Stimulated activated CD4-positive, alpha-beta T cell treated with anti-CD3 and anti-CD28 coated beads, Interleukin-1b, Interleukin-23, amount 100 ng/mL, for 4 hours (primary cell): ENCODE measurements around the gene PTPRG.

ENCODE experiments used
- DNase-seq, 2 donors: peaks; one replicate each; pipeline ENCODE4 v3.0.0-alpha.2; 2020; ENCODE audit warnings: low read depth in 2 of 2

Gene PTPRG

DNA sequence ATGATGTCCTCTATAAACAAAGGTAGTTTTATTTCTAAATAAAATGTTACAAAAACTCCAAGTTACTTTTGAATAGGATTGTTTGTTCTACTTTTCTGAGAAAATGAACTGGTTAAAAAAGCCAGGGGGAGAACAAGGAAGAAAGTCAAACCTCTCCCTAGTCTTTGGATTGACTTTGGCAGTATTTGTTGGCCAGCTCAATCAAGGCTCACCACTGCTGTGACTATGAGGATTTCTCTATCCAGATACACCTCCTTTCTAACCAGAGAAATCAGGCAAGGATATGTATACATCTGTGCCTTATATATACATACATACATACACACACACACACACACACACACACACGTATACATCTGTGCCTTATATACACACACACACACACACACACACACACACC is 704.2 kb downstream of the PTPRG start:
- DNase-seq, result no peak

DNA sequence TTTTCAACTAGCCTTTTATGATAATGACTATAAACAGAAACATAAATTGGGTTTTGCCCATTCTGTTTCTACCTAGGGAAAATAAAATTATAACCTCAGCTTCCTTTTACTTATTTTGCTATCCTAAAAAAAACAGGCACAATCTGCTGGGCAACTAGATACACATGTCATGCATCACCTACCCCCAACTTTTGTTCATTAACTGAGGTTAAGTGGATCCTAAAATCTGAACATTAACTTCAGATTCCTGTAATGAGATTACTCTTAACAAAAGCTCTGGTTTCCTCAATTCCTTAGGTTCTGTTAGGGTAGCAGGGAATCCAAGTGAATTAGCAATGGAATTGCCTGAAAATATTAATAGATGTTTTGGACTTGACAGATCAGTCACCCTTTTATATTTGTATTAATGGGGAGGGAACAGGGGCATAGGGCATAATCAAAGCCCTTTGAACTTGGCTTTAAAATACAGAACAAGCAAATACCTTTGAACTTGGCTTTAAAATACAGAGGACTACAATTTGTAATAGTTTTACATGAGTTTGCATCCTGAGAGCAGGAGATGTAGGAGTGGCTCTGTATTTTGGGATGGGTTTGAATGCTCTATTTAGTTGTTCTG is 705.4 kb downstream of the PTPRG start:
- no peak for DNase-seq

DNA sequence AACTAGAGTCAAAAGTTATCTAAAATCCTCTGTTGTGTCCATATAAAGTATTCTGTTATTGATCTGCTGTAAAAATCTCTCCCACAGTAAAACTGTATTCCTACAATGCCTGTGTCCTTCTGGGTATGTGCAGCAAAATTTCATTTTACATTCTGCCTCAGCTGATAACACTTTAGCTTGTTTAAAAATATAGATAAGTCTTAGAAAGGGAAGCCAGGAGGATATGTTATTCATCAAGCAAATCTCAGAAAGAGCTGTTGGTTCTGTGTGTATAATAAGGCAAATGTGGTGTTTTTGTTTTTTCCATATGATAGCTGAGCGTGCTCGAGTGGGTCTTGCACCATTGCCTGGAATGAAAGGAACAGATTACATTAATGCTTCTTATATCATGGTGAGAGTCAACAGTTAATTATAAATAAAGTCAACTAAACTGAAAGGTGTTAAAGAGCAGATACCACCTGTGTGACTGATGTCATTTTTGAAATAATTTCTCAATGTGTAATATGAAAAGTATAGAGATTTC is 715.3 kb downstream of the PTPRG start:
- DNase-seq, result no peak

DNA sequence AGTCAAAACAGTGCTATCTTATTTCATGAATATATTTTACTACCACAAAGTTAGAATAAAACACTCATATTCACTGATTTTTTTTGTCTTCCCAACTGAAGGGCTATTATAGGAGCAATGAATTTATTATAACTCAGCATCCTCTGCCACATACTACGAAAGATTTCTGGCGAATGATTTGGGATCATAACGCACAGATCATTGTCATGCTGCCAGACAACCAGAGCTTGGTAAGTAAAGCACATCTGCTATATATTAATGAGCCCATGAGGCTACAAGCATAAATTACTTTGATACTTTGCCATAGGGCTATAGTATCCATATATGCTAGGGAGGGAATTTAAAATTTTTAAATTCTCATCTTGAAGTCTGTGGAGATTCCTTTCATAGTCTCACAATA is 716.1 kb downstream of the PTPRG start:
- DNase-seq, result no peak

DNA sequence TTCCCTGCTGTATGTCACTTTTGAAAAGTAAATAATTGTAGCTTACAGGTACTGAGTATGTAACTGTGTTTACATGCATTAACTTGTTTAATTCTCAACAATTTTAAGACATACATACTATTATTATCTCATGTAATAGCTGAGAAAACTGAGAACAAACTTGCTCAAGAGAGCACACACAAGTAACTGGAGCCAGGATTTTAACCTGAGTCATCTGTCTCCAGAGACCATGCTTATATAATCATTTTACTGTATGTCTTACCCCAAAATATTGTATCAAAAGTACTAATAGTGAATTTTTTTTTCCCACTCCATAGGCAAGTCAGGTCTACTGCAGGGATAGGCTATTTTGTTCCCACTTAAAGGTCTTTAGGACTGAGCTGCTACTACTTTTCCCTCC is 716.6 kb downstream of the PTPRG start:
- no peak for DNase-seq

DNA sequence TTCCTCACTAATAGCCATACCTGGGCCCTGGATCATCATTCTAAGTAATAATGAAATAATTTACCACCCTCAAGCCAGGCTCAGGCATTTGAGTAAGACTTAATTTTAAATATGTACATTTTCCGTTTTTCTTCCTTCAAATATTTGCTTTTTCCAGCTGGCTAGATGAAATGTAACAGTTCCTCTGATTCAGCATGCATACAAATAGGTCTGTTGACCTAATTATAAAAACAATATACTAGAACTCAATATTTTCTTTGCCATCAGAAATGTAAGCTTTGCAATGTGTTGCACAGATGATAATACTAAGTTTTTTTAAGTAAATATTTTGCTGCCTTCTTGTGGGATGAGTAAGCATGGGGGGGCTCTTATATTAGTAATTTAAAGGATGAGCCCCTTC is 720.4 kb downstream of the PTPRG start:
- DNase-seq, result no peak

DNA sequence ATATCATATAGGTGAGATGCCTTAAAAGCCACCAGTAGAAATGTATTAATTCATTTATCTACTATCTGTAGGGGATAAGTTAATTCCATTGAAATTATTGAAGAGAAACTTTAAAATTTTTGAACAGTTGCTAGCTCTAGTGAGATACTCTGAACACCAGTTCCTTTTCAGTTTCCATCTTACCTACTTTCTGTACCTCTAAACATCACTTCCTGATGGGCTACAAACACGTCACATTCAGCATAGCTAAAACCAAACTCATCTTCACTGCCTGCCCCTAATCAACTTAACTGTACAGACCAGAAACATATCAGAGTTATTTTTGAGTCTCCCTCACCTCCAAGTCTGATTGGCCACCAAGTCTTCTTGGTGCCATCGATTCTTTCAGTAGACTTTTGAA is 723.1 kb downstream of the PTPRG start:
- no peak for DNase-seq

DNA sequence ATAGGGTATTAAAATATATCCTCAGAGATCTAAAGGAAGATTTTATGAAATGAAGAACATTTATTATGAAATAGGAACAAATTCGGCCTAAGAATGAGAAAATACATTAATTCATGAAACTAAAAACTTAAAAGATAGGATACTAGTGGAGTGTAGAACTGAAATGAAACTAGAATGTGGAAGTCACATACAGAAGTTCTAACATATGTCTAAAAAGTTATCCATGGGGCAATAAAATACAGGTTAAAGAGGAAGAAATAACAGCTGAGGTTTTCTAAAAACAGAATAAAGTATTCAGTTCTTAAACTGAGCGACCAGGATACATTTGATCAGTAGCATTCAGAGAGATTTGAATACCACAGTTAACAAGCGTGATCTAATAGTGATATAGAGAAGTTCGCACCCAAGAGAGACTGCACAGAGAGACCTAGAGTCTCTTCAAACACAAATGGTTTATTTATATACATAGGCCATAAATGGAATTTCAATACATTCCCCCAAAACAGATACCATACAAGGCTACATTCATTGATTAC is 726.1 kb downstream of the PTPRG start:
- DNase-seq, result no peak

DNA sequence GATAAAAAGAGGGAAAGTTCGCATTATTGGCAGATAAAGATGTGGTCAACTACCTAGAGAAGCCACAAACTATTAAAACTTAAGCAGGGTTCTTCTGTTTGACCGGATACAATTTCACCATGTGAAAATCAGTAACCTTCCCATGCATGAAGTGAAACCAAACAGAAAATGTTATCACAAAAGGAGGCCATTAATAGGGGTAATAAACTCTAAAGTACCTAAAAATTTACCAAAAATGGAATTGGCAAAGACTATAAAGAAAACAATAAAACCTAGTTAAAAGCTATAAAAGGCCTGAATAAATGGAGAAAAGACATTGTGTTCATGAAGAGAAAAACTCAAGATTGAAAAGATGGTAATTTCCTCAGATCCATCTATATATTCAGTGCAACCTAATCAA is 728.6 kb downstream of the PTPRG start:
- no peak for DNase-seq

DNA sequence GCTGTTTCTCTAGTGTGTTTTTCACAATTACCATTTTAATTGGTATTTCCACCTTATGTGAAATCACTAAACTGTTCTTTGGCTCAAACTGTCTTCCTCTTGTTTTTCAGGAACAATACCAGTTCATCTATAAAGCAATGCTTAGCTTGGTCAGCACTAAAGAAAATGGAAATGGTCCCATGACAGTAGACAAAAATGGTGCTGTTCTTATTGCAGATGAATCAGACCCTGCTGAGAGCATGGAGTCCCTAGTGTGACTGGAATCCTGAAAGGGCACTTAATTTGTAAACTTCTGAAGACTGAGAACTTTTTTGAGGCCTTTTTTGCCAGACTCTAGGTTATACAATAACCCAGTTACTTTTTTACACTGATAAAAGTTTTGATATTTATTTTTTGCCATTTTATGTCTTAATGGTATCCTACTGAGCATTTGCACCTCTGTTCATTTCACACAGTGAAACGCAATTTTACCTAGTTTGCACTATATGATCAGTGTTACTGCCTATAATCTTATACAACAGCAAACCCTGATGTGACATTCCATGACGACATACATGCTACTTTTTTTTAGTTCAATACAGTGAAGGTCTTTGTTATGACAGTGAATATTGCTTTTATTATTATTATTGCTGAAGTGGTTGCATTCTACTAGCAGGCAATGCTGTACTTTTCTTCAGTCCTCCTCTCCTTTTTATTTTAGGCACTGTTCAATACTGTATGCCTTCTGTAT is 731.8 kb downstream of the PTPRG start:
- no peak for DNase-seq

DNA sequence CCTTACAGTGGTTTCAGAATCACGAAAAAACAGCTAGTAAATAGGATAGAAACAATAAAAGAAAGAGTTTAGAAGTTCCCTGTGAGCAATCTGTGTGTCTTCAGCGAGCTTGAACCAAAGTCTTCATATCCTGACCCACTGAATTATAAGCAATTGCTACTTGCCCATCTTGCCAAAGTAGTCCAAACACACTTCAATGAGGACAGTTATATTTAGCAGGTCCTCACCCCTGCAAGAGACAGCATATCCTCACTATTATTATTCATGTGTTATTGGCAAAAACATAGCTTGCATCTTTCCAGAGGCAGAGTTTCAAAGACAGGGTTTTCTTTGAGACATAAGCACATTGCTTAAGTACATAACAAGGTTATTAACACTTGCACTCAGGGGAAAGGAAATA is 734.2 kb downstream of the PTPRG start:
- DNase-seq, result no peak

DNA sequence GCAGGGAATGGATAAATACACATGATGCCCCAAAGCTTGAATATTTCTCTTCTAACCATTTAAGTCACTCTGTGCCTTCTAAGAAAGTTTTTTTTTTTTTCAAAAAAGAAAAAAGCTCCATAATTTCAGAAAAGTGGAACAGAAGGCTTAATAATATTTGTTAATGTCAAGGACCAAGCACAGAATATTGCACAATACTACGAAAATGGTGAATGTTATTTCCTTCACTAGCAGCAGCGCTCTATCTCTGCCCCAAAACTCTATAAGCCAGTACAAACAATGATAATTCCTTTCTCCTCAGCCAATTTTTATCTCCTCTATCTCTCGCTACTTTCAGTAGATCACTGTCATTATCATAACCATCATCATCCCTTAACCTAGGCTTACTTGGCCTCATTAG is 739.2 kb downstream of the PTPRG start:
- DNase-seq, result no peak

DNA sequence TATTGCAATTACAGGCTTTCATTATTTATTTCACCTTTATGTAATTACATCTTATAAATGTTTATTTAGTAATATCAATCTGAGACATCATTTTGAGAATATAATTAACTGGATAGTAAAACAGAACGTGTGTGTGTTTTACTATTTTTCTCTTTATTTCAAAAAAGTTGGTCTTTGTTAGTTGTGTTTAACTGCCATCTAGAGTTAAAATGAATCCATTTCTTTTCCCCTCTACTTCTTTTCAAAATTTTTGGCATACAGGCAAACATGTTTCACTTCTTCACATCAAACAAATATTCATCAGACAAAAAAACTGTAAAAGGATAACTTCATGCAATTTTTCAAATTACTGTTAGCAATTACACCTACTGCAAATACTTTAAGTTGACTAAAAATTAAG is 750.8 kb downstream of the PTPRG start:
- no peak for DNase-seq

DNA sequence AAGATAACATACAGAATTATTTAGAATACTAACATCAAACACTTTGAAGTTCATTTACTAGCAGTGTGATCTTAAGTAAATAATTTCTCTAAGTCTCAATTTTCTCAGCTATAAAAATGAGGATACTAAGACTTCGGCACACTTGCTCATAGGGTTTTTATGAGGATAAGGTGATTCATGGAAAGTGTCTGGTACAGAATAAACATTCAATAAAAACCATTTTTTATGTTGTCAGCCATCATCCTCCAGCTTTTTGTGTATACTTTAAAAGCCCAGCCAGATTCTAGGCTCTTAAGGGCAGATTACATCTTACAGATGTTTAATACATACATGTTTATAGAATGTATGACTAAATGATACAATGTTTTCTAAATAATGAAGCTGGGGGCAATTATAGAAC is 755.2 kb downstream of the PTPRG start:
- DNase-seq, result no peak

DNA sequence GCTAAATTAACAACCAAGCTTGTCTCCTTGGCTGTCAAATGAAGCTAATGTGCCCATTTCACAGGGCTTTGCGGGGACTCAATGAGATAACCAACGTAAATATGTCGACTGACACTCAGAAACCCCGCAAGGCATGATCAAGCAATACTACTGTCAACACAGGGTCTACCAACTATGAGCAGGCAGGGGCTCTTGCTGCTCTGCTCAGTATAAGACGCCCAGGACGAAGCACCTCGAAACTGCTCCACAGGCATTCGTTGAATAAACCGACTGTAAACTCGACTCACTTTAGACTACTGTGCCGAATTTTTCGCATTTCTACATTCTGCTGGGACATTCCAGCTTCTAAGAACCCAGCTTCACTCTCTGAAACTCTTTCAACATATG is 757.0 kb downstream of the PTPRG start:
- no peak for DNase-seq

DNA sequence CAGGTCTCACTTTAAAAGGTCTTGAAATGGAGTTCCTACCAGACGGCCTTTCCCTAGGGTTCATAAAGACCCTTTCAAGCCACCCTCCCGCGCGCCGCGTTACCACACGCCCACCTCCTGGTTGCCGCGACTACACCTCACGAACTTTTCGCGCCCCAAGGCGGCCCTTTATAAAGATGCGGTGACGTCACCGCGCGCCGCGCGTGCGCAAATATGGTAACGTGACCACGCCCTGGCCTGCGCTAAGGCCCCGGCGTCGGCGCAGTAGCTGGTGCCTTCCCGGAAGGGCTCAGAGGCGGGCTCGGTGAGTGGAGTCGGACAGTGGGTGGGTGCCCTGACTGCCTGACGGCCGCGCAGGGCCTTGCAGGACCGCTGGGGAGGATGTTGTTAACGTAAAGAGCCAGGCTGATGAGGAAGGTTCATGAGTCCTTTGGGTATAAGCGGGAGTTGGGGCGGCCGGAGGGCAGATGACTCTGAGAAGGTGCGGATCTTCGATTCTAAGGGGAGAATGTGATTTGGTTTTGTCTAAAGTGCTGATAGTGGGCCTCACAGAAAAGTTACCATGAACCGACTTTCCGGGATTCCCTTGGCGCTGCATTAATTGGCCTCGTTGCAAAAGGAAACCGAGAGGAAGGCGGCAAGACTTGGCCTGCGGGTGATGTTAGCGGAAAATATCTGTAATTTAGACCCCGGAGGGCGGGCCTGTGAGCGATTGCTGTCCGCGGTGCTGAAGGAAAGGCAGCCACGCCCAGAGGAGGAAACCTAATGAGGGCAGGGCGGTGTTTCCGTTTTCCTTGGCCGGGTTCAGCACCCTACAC is 757.6 kb downstream of the PTPRG start:
- peak; percentile 55 to 64 for DNase-seq

DNA sequence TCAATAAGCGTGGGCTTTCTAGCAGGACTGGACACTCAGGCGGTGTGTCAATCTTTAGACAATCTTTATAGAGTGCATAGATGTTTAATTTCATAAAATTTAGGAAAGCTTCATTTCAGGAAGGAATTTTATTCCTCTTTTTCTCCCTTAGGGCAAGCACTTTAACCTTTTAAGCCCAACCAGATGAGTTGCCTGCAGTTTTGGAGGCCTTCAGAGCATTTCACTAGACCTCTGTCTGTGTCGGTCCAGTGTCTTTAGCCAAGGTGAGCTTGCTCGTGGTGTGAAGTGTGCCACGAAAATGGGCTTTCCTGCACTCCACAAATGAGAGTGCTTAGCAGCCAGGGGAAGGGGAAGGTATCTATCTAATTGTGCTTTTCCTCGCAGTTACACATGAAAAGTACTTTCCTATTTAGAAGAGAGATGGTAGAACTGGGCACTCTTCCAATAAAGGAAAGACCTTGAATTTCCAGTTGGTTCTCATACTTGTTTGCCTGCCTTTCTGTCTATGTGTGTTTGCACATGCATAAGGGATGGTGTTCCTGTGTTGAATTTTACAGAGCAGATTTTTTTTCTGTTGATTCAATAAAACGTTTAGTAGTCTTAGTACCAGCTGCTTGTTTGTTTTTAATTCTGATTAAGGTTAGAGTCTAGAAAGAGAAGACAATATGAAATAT is 758.3 kb downstream of the PTPRG start:
- DNase-seq, result no peak

DNA sequence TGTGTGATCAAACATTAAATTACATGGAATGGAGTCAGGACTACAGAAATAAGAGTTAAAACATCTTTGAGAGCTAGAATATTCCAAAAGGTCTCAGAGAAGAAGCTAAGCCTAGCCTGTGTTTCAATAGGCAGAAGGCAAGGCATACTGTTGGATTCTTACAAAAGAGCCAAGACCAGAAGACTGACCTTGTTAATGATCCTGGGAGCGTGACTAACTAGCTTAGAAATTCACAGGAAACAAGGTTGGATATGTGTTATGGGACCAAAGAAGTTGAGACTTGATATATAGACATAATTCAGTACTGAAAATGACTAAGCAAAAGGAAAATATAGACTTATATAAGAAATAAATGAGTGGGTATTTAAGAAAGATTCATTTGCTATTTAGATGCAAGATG is 761.9 kb downstream of the PTPRG start:
- no peak for DNase-seq

DNA sequence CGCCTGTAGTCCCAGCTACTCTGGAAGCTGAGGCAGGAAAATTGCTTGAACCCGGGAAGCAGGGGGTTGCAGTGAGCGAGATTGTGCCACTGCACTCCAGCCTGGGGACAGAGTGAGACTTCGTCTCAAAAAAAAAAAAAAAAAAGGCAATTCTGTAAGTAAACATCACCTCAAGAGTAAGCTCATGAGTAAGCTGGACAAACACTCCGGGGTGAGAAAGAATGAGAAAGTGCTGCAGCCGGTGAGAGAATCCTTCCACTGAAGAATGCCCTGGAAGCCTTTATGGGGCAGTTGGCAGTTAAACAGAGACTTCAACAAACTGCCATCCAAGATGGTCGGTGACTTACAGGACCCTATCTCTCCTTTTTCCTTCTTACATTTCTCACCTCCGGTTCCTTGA is 764.5 kb downstream of the PTPRG start:
- DNase-seq, result no peak

DNA sequence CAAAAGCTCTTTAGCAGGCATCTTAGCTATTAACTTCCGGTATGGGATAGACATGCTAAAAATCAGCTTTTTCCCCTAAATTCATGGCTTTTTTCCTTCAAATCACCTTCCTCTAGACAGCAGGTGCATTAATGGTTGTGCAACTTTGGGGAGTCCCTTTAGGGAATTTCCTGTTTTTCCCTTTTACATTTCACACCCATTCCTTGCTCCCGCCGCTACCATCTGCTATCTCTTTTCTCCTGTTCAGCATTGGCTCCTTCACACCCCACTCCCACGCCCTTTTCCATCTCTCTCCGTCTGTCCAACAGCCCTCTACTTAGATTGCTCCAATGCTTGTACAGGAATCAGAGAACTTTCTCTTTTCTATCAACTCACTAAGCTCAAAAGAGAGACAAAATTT is 768.6 kb downstream of the PTPRG start:
- DNase-seq, result no peak

DNA sequence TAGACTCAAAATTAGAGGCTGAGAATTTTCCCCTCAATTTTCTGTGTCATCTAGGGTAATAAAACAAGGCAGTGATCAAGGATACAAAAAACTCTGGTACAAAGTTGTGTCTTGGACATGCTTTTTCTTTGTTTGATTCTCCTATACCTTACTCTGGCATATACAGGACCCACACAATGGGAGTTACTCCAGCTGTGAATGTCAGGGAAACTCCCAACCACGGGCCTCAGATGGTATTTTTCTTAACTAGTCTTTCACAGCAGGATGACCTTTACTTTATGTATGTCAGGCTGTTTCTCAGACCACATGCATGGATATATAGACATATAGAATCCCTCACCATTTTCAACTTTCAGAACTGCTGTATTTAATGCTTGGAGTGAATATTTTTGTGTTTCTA is 770.6 kb downstream of the PTPRG start:
- DNase-seq, result no peak

DNA sequence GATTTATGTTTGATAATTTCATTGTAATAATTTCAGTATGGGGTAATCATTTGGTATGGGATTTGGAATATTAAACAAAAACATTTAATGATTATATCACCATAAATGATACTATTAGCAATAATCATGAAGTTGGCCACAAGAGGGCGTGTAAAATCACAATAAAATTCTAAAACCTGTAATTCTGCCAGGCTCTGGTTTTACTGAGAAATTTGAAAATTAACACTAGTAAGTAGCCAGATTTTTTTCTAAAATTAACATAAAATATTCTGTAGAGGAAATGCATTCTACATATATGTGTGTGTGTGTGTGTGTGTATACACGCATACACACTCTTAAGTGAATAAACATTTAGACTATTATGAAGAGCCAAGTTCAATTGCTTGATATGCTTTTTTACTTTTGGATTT is 771.5 kb downstream of the PTPRG start:
- DNase-seq, result no peak
